ENCODE measurements around the gene ABCA4. TPM values are rescaled to one million over a fixed set of nuclear protein-coding genes. Genes with fewer than 3 reads are reported as not detected.
A peak's percentile ranks its signal among the peaks of the same experiment; 100 is the strongest.

ABCA4 gene
- total RNA-seq, 1 donor from 2014 or later: 0.14 TPM

GRCh38 chr1:94027721-94028515 lies 93.0 kb downstream of the ABCA4 start:
- Mint-ChIP-seq H3K9me3 (no peaks in the 10 kb centered on the region), H3K27me3 (ENCODE audit: low read depth) (peaks cover 18% of the 10 kb centered on the region), H3K36me3 (ENCODE audit: low read depth) (no peaks in the 10 kb centered on the region), H3K4me1 (peaks cover 8% of the 10 kb centered on the region), H3K27ac (ENCODE audit: unreplicated experiment) (no peak overlapping the region), H3K4me3 (no peak overlapping the region)
- DNase-seq (ENCODE audit: low read depth, low spot score): no peak
- no peak for TF ChIP-seq CTCF (conservative IDR thresholded peaks at IDR 0.05)

GRCh38 chr1:94026619-94027380 lies 94.1 kb downstream of the ABCA4 start:
- no peak for TF ChIP-seq CTCF (conservative IDR thresholded peaks at IDR 0.05)
- H3K4me1 Mint-ChIP-seq: peaks cover 8% of the 10 kb centered on the region
- no peaks in the 10 kb centered on the region for H3K9me3 Mint-ChIP-seq
- H3K27ac Mint-ChIP-seq (ENCODE audit: unreplicated experiment): no peak overlapping the region
- no peak for DNase-seq (ENCODE audit: low read depth, low spot score)
- H3K4me3 Mint-ChIP-seq: no peak overlapping the region
- peaks cover 18% of the 10 kb centered on the region for H3K27me3 Mint-ChIP-seq (ENCODE audit: low read depth)
- no peaks in the 10 kb centered on the region for H3K36me3 Mint-ChIP-seq (ENCODE audit: low read depth)

- Mint-ChIP-seq H3K27ac (ENCODE audit: unreplicated experiment) (no peak overlapping the region), H3K4me1 (peaks cover under 1% of the 10 kb centered on the region), H3K9me3 (no peaks in the 10 kb centered on the region), H3K27me3 (ENCODE audit: low read depth) (peaks cover 18% of the 10 kb centered on the region), H3K4me3 (no peak overlapping the region), H3K36me3 (ENCODE audit: low read depth) (no peaks in the 10 kb centered on the region)
- TF ChIP-seq CTCF (conservative IDR thresholded peaks at IDR 0.05): peak; percentile 94
- DNase-seq (ENCODE audit: low read depth, low spot score): peak; percentile 38
These were observed 95.3 kb downstream of the ABCA4 start for GRCh38 chr1:94025383-94026340.

GRCh38 chr1:94024104-94024792 lies 96.7 kb downstream of the ABCA4 start:
- Mint-ChIP-seq H3K27me3 (ENCODE audit: low read depth) (peaks cover 18% of the 10 kb centered on the region), H3K4me1 (no peaks in the 10 kb centered on the region), H3K36me3 (ENCODE audit: low read depth) (no peaks in the 10 kb centered on the region), H3K4me3 (no peak overlapping the region), H3K27ac (ENCODE audit: unreplicated experiment) (no peak overlapping the region), H3K9me3 (no peaks in the 10 kb centered on the region)
- DNase-seq (ENCODE audit: low read depth, low spot score): no peak
- TF ChIP-seq CTCF (conservative IDR thresholded peaks at IDR 0.05): no peak
